Transverse colon (tissue), 4 donors: ENCODE results near the gene RABEP1. TPM values are rescaled to one million over a fixed set of nuclear protein-coding genes. Genes with fewer than 3 reads are reported as not detected.

Experiments used
- DNase-seq: peaks from one replicate; pipeline ENCODE4 v3.0.0-alpha.2; 2019
- H3K27ac ChIP-seq, 4 donors: fragments of 200-600 bp; sonication (generic); 2 replicates each; pipeline ENCODE4 v1.5.1; 2016 to 2018; ENCODE audit warnings: inconsistent platforms in 4 of 4
- H3K27me3 ChIP-seq: fragments of 200-600 bp; sonication (generic); 2 replicates; pipeline ENCODE4 v1.5.1; 2017; ENCODE audit warnings: inconsistent platforms
- H3K36me3 ChIP-seq, 4 donors: fragments of 200-600 bp; sonication (generic); 2 replicates each; pipeline ENCODE4 v1.5.1; 2017 to 2019; ENCODE audit warnings: inconsistent platforms in 4 of 4
- H3K4me1 ChIP-seq, 4 donors: fragments of 200-600 bp; sonication (generic); 2 replicates each; pipeline ENCODE4 v1.5.1; 2017 to 2020; ENCODE audit warnings: inconsistent platforms in 4 of 4
- H3K4me3 ChIP-seq, 4 donors: fragments of 200-600 bp; sonication (generic); 1 replicate in 1 of 4; 2 replicates in 3 of 4; pipeline versions ENCODE4 v1.5.1 to v1.6.1; 2017 to 2019; ENCODE audit warnings: inconsistent platforms in 4 of 4
- H3K9me3 ChIP-seq, 2 donors: fragments of 200-600 bp; sonication (generic); 2 replicates each; pipeline ENCODE4 v1.5.1; 2017 to 2019; ENCODE audit warnings: inconsistent platforms in 2 of 2
- EP300 ChIP-seq: sonication (generic); formaldehyde crosslinking; IDR thresholded peaks from one replicate; pipeline ENCODE4 v1.6.1; 2017; ENCODE audit warnings: antibody characterized with exemption, low read depth
- POLR2A ChIP-seq: fragments of 450-650 bp; IDR thresholded peaks from one replicate; pipeline ENCODE4 v1.6.1; 2016; ENCODE audit warnings: antibody characterized with exemption, mild to moderate bottlenecking, moderate library complexity
- POLR2AphosphoS5 ChIP-seq, 3 donors: sonication (generic); formaldehyde crosslinking; IDR thresholded peaks; one replicate each; pipeline ENCODE4 v1.6.1; 2016; ENCODE audit warnings: antibody characterized with exemption in 3 of 3
- WGBS, 2 donors: methylation state at CpG; one replicate each; pipeline ENCODE4 v1.1.5; 2018; ENCODE audit warnings: low coverage in 1 of 2; 5-methylcytosine and 5-hydroxymethylcytosine counted together
- in situ Hi-C, 4 donors: fragments of 200-750 bp; cut with MboI; loops; one replicate each; pipeline versions ENCODE4 v1.15.0 to v1.15.1; 2017; ENCODE audit warnings: low sequenced_read_pairs in 3 of 4, low pct_ligation_motif_present in 1 of 4, low pct_unique_long_range_greater_than_20kb in 1 of 4
- intact Hi-C: fragments of 100-400 bp; cut with DNase I; formaldehyde crosslinking; loops from one replicate; pipeline ENCODE4 v1.15.1; 2023; ENCODE audit warnings: low total_unique reads
- total RNA-seq, 4 donors: library from RNA; depleted of rRNA; stranded (reverse); fragments of >200 nt; gene quantifications; one replicate each; pipeline ENCODE4 v1.1.0, GENCODE V29; 2016
- TF ChIP-seq, protein P1 (sequence below), 5 experiments: fragments of 200-600 bp in 3 of 5; fragments of 450-650 bp in 2 of 5; sonication (generic) in 3 of 5; IDR thresholded peaks; 1 replicate in 2 of 5; 2 replicates in 3 of 5; pipeline ENCODE4 v1.5.1; 2016 to 2017; ENCODE audit warnings: antibody characterized with exemption in 5 of 5, inconsistent platforms in 3 of 5, mild to moderate bottlenecking in 2 of 5, moderate library complexity in 1 of 5

RABEP1 gene
- total RNA-seq, 4 donors from 2014 or later: 23.6 to 43.8 (median 36.0) TPM

DNA sequence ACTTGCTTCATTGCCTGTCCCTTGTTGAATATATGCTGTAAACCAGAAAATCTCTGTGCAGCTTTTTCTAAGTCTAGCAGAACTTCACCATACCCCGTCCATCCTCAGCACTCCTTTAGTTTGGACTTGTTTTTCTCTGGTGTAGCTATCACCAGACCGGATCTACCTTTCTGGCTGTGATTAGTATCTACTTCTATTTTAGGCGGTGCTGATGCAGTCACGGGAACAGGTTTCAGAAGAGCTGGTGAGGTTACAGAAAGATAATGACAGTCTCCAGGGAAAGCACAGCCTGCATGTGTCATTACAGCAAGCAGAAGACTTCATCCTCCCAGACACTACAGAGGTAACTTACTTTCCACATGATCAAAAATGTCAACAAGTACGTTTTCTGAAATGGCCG, 91.0 kb downstream of the RABEP1 start:
- WGBS, 2 donors: 74 to 81% methylated on average over 6 of the region's 6 CpGs
- Histone ChIP-seq H3K4me1 (no peaks in the 10 kb centered on the region), H3K27ac (no peak overlapping the region), H3K27me3 (no peaks in the 10 kb centered on the region), H3K4me3 (no peak overlapping the region), H3K36me3 (peaks cover 0 to 71% (median 30%) of the 10 kb centered on the region in 4 donors), H3K9me3 (no peaks in the 10 kb centered on the region)
- DNase-seq: no peak
- in situ Hi-C loops (no loop called here), intact Hi-C loops (no loop called here)
- TF ChIP-seq POLR2A: no peak
- TF ChIP-seq POLR2AphosphoS5 (IDR thresholded peaks at IDR 0.05): no peak
- TF ChIP-seq EP300: no peak
- TF ChIP-seq, protein P1, sequence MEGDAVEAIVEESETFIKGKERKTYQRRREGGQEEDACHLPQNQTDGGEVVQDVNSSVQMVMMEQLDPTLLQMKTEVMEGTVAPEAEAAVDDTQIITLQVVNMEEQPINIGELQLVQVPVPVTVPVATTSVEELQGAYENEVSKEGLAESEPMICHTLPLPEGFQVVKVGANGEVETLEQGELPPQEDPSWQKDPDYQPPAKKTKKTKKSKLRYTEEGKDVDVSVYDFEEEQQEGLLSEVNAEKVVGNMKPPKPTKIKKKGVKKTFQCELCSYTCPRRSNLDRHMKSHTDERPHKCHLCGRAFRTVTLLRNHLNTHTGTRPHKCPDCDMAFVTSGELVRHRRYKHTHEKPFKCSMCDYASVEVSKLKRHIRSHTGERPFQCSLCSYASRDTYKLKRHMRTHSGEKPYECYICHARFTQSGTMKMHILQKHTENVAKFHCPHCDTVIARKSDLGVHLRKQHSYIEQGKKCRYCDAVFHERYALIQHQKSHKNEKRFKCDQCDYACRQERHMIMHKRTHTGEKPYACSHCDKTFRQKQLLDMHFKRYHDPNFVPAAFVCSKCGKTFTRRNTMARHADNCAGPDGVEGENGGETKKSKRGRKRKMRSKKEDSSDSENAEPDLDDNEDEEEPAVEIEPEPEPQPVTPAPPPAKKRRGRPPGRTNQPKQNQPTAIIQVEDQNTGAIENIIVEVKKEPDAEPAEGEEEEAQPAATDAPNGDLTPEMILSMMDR (IDR thresholded peaks at IDR 0.05): no peak

DNA sequence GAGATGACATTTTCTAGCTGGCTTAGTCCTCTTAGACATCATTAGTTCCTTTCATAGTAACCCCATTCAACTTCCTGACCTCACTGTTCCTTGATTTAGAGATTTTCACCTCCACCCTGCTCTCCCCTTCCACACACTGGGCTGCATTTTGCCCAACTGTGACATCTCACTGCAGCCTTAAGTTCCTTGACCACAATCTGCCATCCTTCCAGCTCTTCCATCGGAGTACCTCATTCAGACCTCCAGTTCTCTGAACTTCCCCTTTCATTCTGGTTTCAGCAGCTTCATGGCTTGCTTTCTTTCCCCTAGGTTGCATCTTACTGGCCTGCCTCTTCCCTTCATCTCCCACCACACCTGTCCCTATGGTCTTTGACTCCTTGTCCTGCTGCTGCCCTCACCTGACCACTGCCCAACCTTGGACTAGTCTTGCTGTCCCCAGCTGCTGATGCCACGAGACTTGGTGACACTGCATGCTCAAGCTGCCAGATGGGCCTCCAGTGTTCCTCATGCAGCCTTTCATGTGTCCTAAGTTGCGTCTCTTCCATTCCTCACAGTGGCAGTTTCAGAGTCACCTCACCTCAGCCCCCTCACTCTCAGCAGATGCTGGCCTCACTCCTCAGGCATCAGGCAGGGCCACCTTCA, 96.6 kb downstream of the RABEP1 start:
- in situ Hi-C loops: no loop called here

DNA sequence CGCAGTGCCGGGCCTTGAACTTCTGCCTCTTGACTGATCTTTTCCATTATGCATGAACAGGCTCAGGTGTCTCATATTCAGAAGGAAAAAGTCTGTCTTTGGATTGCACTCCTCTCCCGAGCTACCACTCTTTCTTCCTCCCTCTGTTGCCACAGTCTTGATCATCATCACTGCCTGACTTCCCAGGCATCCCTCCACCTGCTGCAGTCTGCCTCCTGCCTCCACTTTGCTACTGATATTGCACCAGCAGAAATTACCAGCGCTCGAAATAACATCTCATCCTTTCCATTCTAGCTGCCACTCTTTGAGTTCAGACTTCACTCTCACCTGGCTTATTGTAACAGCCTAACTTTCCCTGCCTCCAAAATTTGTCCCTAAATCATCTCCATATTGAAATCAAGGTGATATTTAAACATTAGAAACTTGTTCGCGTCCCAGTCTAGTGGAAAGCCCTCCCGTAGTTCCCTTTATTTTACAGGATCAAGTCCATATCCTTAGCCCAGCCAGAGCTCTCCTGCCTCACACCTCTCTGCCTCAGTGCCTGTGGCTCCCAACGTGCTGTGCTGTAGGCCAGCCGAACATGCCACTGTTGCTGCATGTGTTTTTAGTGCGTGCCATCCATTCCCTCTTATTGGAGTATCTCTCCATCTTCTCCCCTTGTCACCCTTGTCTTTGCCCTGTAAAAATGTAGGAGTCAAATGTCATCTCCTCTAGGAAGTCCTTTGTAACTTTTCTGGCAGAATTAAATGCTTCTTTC, 97.4 kb downstream of the RABEP1 start:
- peaks cover 0 to 85% (median 39%) of the 10 kb centered on the region in 4 donors for H3K36me3 ChIP-seq
- 90% methylated on average over 6 to 11 of the region's 11 CpGs for WGBS, 2 donors
- no peak overlapping the region for H3K27ac ChIP-seq
- no peaks in the 10 kb centered on the region for H3K27me3 ChIP-seq
- intact Hi-C loops (no loop called here), in situ Hi-C loops (no loop called here)
- TF ChIP-seq POLR2AphosphoS5 (IDR thresholded peaks at IDR 0.05) (no peak), POLR2A (no peak), EP300 (no peak)
- TF ChIP-seq, protein P1 (IDR thresholded peaks at IDR 0.05): no peak
- no peak for DNase-seq
- no peaks in the 10 kb centered on the region for H3K4me1 ChIP-seq
- no peak overlapping the region for H3K4me3 ChIP-seq
- no peaks in the 10 kb centered on the region for H3K9me3 ChIP-seq

More for the DNA sequence above, 96.6 kb downstream of the RABEP1 start:
- TF ChIP-seq POLR2AphosphoS5 (IDR thresholded peaks at IDR 0.05): no peak
- TF ChIP-seq, protein P1 (IDR thresholded peaks at IDR 0.05): no peak
- no peak for TF ChIP-seq POLR2A
- no peak for TF ChIP-seq EP300
- Histone ChIP-seq H3K4me1 (no peaks in the 10 kb centered on the region), H3K9me3 (no peaks in the 10 kb centered on the region), H3K27ac (no peak overlapping the region), H3K36me3 (peaks cover 0 to 84% (median 40%) of the 10 kb centered on the region in 4 donors), H3K4me3 (no peak overlapping the region), H3K27me3 (no peaks in the 10 kb centered on the region)
- intact Hi-C loops: no loop called here
- WGBS, 2 donors: 87 to 88% methylated on average over 3 of the region's 3 CpGs
- no peak for DNase-seq

DNA sequence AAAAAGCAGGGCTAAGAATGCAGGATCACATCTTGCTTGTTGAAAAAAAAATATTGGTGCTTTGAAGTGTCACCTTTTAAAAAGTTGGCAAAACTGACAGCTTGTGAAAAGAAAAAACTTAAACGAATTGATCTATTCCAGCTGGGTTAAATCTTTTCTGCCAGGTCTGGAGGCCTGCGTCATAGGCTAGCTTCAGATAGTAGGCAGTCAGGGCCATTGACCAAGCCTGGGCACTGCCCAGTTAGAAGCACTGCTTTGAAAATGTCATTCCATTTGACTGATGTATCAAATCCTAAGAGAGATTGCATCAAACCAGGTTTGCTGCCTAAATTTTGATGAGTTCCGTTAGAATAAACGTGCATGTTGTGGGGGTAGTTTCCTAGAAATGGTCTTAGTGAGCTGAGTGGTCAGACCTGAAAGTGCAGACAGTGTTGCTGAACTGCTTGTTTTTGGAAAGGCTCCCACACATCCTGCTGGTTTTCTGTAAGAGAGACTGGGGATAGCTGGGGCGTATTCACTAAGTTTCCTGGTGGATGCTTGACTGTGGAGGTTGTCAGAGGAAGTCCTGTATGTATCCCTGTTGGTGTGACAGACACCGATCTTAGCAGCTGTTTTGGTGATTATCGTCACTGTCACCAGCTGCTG, 98.5 kb downstream of the RABEP1 start:
- no peaks in the 10 kb centered on the region for H3K9me3 ChIP-seq
- no peak for DNase-seq

More for the DNA sequence above, 98.5 kb downstream of the RABEP1 start:
- no peak overlapping the region for H3K27ac ChIP-seq
- in situ Hi-C loops: no loop called here
- 78 to 88% methylated on average over 4 to 7 of the region's 7 CpGs for WGBS, 2 donors
- H3K36me3 ChIP-seq: peaks cover 0 to 88% (median 38%) of the 10 kb centered on the region in 4 donors
- TF ChIP-seq POLR2A (no peak), POLR2AphosphoS5 (IDR thresholded peaks at IDR 0.05) (no peak), EP300 (no peak)
- TF ChIP-seq, protein P1 (IDR thresholded peaks at IDR 0.05): no peak
- no peaks in the 10 kb centered on the region for H3K27me3 ChIP-seq
- intact Hi-C loops: no loop called here
- no peak overlapping the region for H3K4me3 ChIP-seq
- H3K4me1 ChIP-seq: no peaks in the 10 kb centered on the region
